Measurements from ENCODE around the gene FBF1. TPM values are rescaled to one million over a fixed set of nuclear protein-coding genes. Genes with fewer than 3 reads are reported as not detected.

Gene FBF1
- total RNA-seq, 1 experiment from 2014 or later = 8.3 TPM

DNA sequence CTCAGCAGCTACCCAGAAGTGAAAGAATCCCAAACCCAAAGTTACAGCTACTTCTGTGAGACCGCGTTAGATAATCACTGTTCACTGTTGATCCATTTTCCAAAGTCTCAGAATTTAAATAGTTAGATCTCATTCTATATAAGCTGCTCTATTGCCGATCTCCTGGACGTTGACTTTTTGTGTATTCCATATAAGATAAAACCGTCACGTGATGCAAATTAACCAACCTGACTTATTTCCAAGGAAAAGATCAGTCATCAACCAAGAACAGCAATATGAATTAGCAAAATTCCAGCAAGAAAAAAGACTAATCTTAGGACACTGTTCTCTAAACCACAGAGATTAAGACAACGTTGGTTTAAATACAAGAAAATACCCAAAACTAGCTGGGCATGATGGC is 29.8 kb upstream of the FBF1 start:
- no peak overlapping the region for H2AK5ac ChIP-seq (ENCODE audit: insufficient read length, low read length)
- no peak overlapping the region for H3K4ac ChIP-seq (ENCODE audit: low read depth, low read length)
- no peak overlapping the region for H3K18ac ChIP-seq (ENCODE audit: insufficient read length, low read depth, low read length)
- H3K9me3 ChIP-seq (ENCODE audit: control insufficient read depth, low read depth, low read length) = no peaks in the 10 kb centered on the region
- H2AFZ ChIP-seq (ENCODE audit: low read length) = no peak overlapping the region
- H2BK20ac ChIP-seq (ENCODE audit: low read depth, low read length, poor library complexity, severe bottlenecking) = no peak overlapping the region
- H4K5ac ChIP-seq (ENCODE audit: insufficient read length, low read depth, low read length) = no peak overlapping the region
- no peak overlapping the region for H3K9ac ChIP-seq (ENCODE audit: extremely low read depth, insufficient read length, low read length)
- H3K23me2 ChIP-seq (ENCODE audit: insufficient read length, low read depth, low read length, poor library complexity, severe bottlenecking) = no peaks in the 10 kb centered on the region
- H3K79me1 ChIP-seq (ENCODE audit: insufficient read depth, low read depth, low read length, poor library complexity, severe bottlenecking) = no peaks in the 10 kb centered on the region
- Mint-ChIP-seq H3K36me3 (ENCODE audit: insufficient read depth in 1 of 3, low read depth in 3 of 3) (peaks cover 4 to 37% (median 34%) of the 10 kb centered on the region in 3 experiments; a peak in 6 of 7 replicates), H3K27ac (no peak overlapping the region; a peak in 1 of 7 replicates), H3K27me3 (ENCODE audit: low read depth) (no peaks in the 10 kb centered on the region), H3K9me3 (no peaks in the 10 kb centered on the region), H3K4me1 (peaks cover under 1 to 1% of the 10 kb centered on the region in 2 experiments; a peak in 1 of 4 replicates), H3K4me3 (no peak overlapping the region)
- H4K20me1 ChIP-seq (ENCODE audit: control insufficient read depth, insufficient read depth, insufficient read length) = no peaks in the 10 kb centered on the region
- no CpG with 5 or more reads among the region's 7 CpGs for WGBS (ENCODE audit: extremely low coverage, insufficient read length, low lambda C conversion rate)
- no peak overlapping the region for H2BK120ac ChIP-seq (ENCODE audit: low read depth, low read length, poor library complexity, severe bottlenecking)
- no peak overlapping the region for H4K8ac ChIP-seq (replicated peaks; ENCODE audit: insufficient read length, low read depth, low read length)
- no peak overlapping the region for H4K91ac ChIP-seq (ENCODE audit: insufficient read length, low read depth, low read length)
- TF ChIP-seq, protein P1, sequence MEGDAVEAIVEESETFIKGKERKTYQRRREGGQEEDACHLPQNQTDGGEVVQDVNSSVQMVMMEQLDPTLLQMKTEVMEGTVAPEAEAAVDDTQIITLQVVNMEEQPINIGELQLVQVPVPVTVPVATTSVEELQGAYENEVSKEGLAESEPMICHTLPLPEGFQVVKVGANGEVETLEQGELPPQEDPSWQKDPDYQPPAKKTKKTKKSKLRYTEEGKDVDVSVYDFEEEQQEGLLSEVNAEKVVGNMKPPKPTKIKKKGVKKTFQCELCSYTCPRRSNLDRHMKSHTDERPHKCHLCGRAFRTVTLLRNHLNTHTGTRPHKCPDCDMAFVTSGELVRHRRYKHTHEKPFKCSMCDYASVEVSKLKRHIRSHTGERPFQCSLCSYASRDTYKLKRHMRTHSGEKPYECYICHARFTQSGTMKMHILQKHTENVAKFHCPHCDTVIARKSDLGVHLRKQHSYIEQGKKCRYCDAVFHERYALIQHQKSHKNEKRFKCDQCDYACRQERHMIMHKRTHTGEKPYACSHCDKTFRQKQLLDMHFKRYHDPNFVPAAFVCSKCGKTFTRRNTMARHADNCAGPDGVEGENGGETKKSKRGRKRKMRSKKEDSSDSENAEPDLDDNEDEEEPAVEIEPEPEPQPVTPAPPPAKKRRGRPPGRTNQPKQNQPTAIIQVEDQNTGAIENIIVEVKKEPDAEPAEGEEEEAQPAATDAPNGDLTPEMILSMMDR (conservative IDR thresholded peaks at IDR 0.05) = no peak
- H3K23ac ChIP-seq (ENCODE audit: insufficient read length, low read depth, low read length) = no peak overlapping the region
- no peaks in the 10 kb centered on the region for H3K79me2 ChIP-seq (ENCODE audit: insufficient read depth, low read length)
- no peak overlapping the region for H2BK5ac ChIP-seq (ENCODE audit: insufficient read length, low read length)
- H2BK12ac ChIP-seq (ENCODE audit: insufficient read length, low read depth, low read length) = no peak overlapping the region
- no peak overlapping the region for H3T11ph ChIP-seq (ENCODE audit: low read length)
- H3K27ac ChIP-seq (ENCODE audit: insufficient read length, low read depth, low read length) = no peak overlapping the region
- DNase-seq = no peak
- H2BK15ac ChIP-seq (ENCODE audit: low read depth, low read length) = no peak overlapping the region
- no peak overlapping the region for H3K14ac ChIP-seq (ENCODE audit: insufficient read depth, low read length)
- H3K4me2 ChIP-seq (ENCODE audit: insufficient read depth, insufficient read length, low read length) = no peak overlapping the region
- H3K27me3 ChIP-seq (ENCODE audit: insufficient read depth, low read length) = no peaks in the 10 kb centered on the region
- no peaks in the 10 kb centered on the region for H3K4me1 ChIP-seq (ENCODE audit: insufficient read depth, low read length)
- no peak overlapping the region for H3K56ac ChIP-seq (ENCODE audit: insufficient read length, low read depth, low read length)

All from H9 (cell line).